ENCODE data around the gene HCST.
"Not testable (repeated sequence)": the region's sequence is repeated elsewhere in the genome, so short reads cannot be mapped to it uniquely, and the experiment has no call there.

The HCST gene

GRCh38 chr19:35905178-35905727 lies 2.9 kb downstream of the HCST start:
- no peak for TF ChIP-seq CTCF (conservative IDR thresholded peaks at IDR 0.05; ENCODE audit: low read depth, low read length)
- DNase-seq (ENCODE audit: low read depth), result peak; percentile 6
- H3K4me3 ChIP-seq (ENCODE audit: low read depth, low read length), result no peak overlapping the region

GRCh38 chr19:35907377-35907745 lies 5.0 kb downstream of the HCST start:
- no peak for TF ChIP-seq CTCF (conservative IDR thresholded peaks at IDR 0.05; ENCODE audit: low read depth, low read length)
- no peak overlapping the region for H3K4me3 ChIP-seq (ENCODE audit: low read depth, low read length)
- DNase-seq (ENCODE audit: low read depth), result no peak

GRCh38 chr19:35908010-35908441 lies 5.7 kb downstream of the HCST start, which contains the start of gene TYROBP:
TSS of gene TYROBP (minus strand) at chr19:35908295. CDS start at chr19:35908228, 67 bp downstream.
- DNase-seq (ENCODE audit: low read depth), result no peak
- TF ChIP-seq CTCF (conservative IDR thresholded peaks at IDR 0.05; ENCODE audit: low read depth, low read length), result no peak
- no peak within 1 kb of the TSS for H3K4me3 ChIP-seq (ENCODE audit: low read depth, low read length)

- no peak for TF ChIP-seq CTCF (conservative IDR thresholded peaks at IDR 0.05; ENCODE audit: low read depth, low read length)
- H3K4me3 ChIP-seq (ENCODE audit: low read depth, low read length), result no peak overlapping the region
- DNase-seq (ENCODE audit: low read depth), result no peak
These were observed 6.8 kb downstream of the HCST start for GRCh38 chr19:35908973-35909683.

- H3K4me3 ChIP-seq (ENCODE audit: low read depth, low read length), result no peak overlapping the region
- DNase-seq (ENCODE audit: low read depth), result no peak
- TF ChIP-seq CTCF (conservative IDR thresholded peaks at IDR 0.05; ENCODE audit: low read depth, low read length), result no peak
These were observed 7.3 kb downstream of the HCST start for GRCh38 chr19:35909684-35910035.

- H3K4me3 ChIP-seq (ENCODE audit: low read depth, low read length); DNase-seq (ENCODE audit: low read depth): not testable (repeated sequence)
These were observed 8.0 kb downstream of the HCST start for GRCh38 chr19:35910355-35910754.

- H3K4me3 ChIP-seq (ENCODE audit: low read depth, low read length), result no peak overlapping the region
- DNase-seq (ENCODE audit: low read depth), result no peak
These were observed 8.8 kb downstream of the HCST start for GRCh38 chr19:35911173-35911572.

More at GRCh38 chr19:35911173-35911572, 8.8 kb downstream of the HCST start:
- peak; percentile 9 for TF ChIP-seq CTCF (conservative IDR thresholded peaks at IDR 0.05; ENCODE audit: low read depth, low read length)

All from choroid plexus epithelial cell (primary cell).